Panc1 (cell line): Measurements from ENCODE around the gene RHOH. TPM values are rescaled to one million over a fixed set of nuclear protein-coding genes. Genes with fewer than 3 reads are reported as not detected.

Source experiments
- ATAC-seq: fragments of 200-7000 bp; cut with Tn5 transposase; 2 replicates; pipeline ENCODE4 v1.9.1; 2020; ENCODE audit warnings: mild to moderate bottlenecking, moderate library complexity
- BruUV-seq: library from RNA; stranded (reverse); fragments of 400-500 nt; replicated peaks from 2 replicates; lab custom pipeline; 2021; lab: Mats Ljungman, UMichigan
- CTCF ChIA-PET: fragments of 300-600 bp; sonication (Branson Sonifier 250); formaldehyde crosslinking; loops from one replicate; lab custom pipeline; 2022; ENCODE audit warnings: antibody characterized with exemption; lab: Charles Lee
- POLR2A ChIA-PET: fragments of 300-600 bp; sonication (Branson Sonifier 250); formaldehyde crosslinking; loops from one replicate; lab custom pipeline; 2022; ENCODE audit warnings: antibody characterized with exemption; lab: Charles Lee
- DNase-seq: peaks from one replicate; pipeline ENCODE4 v3.0.0-alpha.2; 2010; ENCODE audit warnings: low read depth, low spot score
- H3K27ac ChIP-seq: 2 replicates; pipeline ENCODE4 v1.5.1; 2011; ENCODE audit warnings: mild to moderate bottlenecking, low read length, inconsistent platforms
- H3K27me3 ChIP-seq: fragments of 200-500 bp; sonication (Bioruptor generic); 2 replicates; pipeline ENCODE4 v1.6.0; 2014; ENCODE audit warnings: low read length, inconsistent platforms; ENCODE audit not compliant: control insufficient read depth, insufficient read depth
- H3K36me3 ChIP-seq: fragments of 200-500 bp; sonication (Bioruptor generic); 2 replicates; pipeline ENCODE4 v1.5.1; 2014; ENCODE audit warnings: inconsistent platforms, mild to moderate bottlenecking, low read length, moderate library complexity; ENCODE audit not compliant: control insufficient read depth, insufficient read depth
- H3K4me1 ChIP-seq: 2 replicates; pipeline ENCODE4 v1.5.1; 2011; ENCODE audit warnings: inconsistent platforms, mild to moderate bottlenecking, low read length, moderate library complexity; ENCODE audit not compliant: control insufficient read depth, insufficient read depth
- H3K4me3 ChIP-seq, 2 experiments: 2 replicates each; pipeline ENCODE4 v1.5.1; 2011 to 2012; ENCODE audit warnings: low read depth in 2 of 2, low read length in 2 of 2, mild to moderate bottlenecking in 2 of 2, inconsistent platforms in 1 of 2, moderate library complexity in 1 of 2
- H3K9me3 ChIP-seq: fragments of 200-500 bp; sonication (Bioruptor generic); 2 replicates; pipeline ENCODE4 v1.5.1; 2014; ENCODE audit warnings: low read depth, mild to moderate bottlenecking, inconsistent platforms, low read length, moderate library complexity; ENCODE audit not compliant: control insufficient read depth, insufficient read depth
- POLR2AphosphoS5 ChIP-seq: IDR thresholded peaks from 2 replicates; pipeline ENCODE4 v1.6.1; 2012; ENCODE audit warnings: mild to moderate bottlenecking, low read depth, low read length, moderate library complexity
- SIN3A ChIP-seq: IDR thresholded peaks from 2 replicates; pipeline ENCODE4 v1.6.1; 2012; ENCODE audit warnings: low read depth, mild to moderate bottlenecking, low read length, moderate library complexity, borderline replicate concordance; ENCODE audit not compliant: insufficient read depth
- TCF7L2 ChIP-seq: IDR thresholded peaks from 2 replicates; pipeline ENCODE4 v1.6.1; 2011; ENCODE audit warnings: mild to moderate bottlenecking, low read depth, low read length, inconsistent platforms
- in situ Hi-C: cut with HindIII; loops from 2 replicates; pipeline ENCODE4 v1.10.0; 2016; ENCODE audit warnings: low sequenced_read_pairs, low pct_unique_long_range_greater_than_20kb
- intact Hi-C: fragments of 100-400 bp; cut with micrococcal nuclease; formaldehyde crosslinking; loops from one replicate; pipeline ENCODE4 v1.10.0; 2022; ENCODE audit not compliant: unreplicated experiment
- total RNA-seq: library from RNA; stranded (reverse); gene quantifications from one replicate; pipeline ENCODE4 v1.2.1, GENCODE V29; 2021; ENCODE audit not compliant: unreplicated experiment
- TF ChIP-seq, protein P1 (sequence below): fragments of 450-650 bp; IDR thresholded peaks from 2 replicates; pipeline ENCODE4 v1.5.1; 2017; ENCODE audit warnings: mild to moderate bottlenecking
- TF ChIP-seq, protein P2 (sequence below), 2 experiments: IDR thresholded peaks; 2 replicates each; pipeline ENCODE4 v1.6.1; 2011 to 2012; ENCODE audit warnings: low read depth in 2 of 2, control low read depth in 1 of 2, low read length in 1 of 2, mild to moderate bottlenecking in 1 of 2, moderate library complexity in 1 of 2; ENCODE audit not compliant: insufficient read depth in 1 of 2

Gene RHOH
- total RNA-seq, 1 experiment from 2014 or later = 1.2 TPM

DNA sequence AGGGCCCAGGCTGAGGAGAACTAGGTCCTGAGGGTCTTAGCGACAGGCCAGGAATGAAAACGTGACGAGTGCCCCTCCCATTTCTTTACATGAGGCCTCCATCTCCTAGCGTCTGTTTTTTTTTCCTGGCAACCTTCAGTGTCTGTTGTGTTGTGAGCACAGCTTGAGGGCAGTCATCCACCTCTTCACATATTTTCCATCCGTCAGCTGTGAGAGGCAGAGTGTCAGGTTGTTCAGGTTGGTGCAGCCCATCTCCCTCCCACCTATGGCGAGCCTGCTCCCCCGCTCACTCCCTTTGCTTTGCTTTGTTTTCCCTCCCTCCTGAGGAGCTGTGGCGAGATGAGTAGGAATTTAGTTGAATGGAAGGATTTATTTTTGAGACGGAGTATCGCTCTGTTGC lies 86.6 kb downstream of the RHOH start:
- in situ Hi-C loops = no loop called here
- Histone ChIP-seq H3K36me3 (no peaks in the 10 kb centered on the region), H3K27ac (no peak overlapping the region), H3K4me1 (no peaks in the 10 kb centered on the region), H3K27me3 (no peaks in the 10 kb centered on the region), H3K4me3 (no peak overlapping the region), H3K9me3 (no peaks in the 10 kb centered on the region)
- intact Hi-C loops = no loop called here
- ATAC-seq = no peak
- ChIA-PET CTCF (no interaction called here), POLR2A (no interaction called here)
- BruUV-seq = no TSS peak
- TF ChIP-seq, protein P1, sequence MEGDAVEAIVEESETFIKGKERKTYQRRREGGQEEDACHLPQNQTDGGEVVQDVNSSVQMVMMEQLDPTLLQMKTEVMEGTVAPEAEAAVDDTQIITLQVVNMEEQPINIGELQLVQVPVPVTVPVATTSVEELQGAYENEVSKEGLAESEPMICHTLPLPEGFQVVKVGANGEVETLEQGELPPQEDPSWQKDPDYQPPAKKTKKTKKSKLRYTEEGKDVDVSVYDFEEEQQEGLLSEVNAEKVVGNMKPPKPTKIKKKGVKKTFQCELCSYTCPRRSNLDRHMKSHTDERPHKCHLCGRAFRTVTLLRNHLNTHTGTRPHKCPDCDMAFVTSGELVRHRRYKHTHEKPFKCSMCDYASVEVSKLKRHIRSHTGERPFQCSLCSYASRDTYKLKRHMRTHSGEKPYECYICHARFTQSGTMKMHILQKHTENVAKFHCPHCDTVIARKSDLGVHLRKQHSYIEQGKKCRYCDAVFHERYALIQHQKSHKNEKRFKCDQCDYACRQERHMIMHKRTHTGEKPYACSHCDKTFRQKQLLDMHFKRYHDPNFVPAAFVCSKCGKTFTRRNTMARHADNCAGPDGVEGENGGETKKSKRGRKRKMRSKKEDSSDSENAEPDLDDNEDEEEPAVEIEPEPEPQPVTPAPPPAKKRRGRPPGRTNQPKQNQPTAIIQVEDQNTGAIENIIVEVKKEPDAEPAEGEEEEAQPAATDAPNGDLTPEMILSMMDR = no peak
- TF ChIP-seq TCF7L2 (no peak), SIN3A (no peak), POLR2AphosphoS5 (no peak)
- TF ChIP-seq, protein P2, sequence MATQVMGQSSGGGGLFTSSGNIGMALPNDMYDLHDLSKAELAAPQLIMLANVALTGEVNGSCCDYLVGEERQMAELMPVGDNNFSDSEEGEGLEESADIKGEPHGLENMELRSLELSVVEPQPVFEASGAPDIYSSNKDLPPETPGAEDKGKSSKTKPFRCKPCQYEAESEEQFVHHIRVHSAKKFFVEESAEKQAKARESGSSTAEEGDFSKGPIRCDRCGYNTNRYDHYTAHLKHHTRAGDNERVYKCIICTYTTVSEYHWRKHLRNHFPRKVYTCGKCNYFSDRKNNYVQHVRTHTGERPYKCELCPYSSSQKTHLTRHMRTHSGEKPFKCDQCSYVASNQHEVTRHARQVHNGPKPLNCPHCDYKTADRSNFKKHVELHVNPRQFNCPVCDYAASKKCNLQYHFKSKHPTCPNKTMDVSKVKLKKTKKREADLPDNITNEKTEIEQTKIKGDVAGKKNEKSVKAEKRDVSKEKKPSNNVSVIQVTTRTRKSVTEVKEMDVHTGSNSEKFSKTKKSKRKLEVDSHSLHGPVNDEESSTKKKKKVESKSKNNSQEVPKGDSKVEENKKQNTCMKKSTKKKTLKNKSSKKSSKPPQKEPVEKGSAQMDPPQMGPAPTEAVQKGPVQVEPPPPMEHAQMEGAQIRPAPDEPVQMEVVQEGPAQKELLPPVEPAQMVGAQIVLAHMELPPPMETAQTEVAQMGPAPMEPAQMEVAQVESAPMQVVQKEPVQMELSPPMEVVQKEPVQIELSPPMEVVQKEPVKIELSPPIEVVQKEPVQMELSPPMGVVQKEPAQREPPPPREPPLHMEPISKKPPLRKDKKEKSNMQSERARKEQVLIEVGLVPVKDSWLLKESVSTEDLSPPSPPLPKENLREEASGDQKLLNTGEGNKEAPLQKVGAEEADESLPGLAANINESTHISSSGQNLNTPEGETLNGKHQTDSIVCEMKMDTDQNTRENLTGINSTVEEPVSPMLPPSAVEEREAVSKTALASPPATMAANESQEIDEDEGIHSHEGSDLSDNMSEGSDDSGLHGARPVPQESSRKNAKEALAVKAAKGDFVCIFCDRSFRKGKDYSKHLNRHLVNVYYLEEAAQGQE (IDR thresholded peaks at IDR 0.05; ENCODE audit: insufficient read depth in 1 of 2, low read depth in 2 of 2, low read length in 1 of 2) = no peak
- no peak for DNase-seq

DNA sequence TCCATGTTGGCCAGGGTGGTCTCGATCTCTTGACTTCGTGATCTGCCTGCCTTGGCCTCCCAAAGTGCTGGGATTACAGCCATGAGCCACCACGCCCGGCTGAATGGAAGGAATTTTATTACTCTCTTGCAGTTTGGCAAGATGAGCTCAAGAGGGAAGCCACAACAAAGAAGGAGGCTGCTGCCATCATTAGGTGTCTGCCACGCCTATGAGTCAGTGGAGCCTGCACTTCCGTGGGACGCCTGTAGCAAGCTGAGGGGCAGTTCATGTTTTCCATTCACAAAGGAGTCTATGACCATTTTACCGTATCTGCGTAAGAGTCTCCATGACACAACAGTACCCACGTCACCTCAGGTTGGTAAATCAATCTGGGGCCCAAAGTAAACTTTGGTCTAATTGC lies 87.1 kb downstream of the RHOH start:
- H3K27me3 ChIP-seq = no peaks in the 10 kb centered on the region
- no peak overlapping the region for H3K27ac ChIP-seq
- DNase-seq = no peak
- ATAC-seq = no peak
- ChIA-PET CTCF (no interaction called here), POLR2A (interaction anchor here (0.6 kb wide), 1 partner anchor 480 kb away, joined by 6 read pairs; no protein-coding TSS in a partner anchor)
- H3K36me3 ChIP-seq = no peaks in the 10 kb centered on the region
- no TSS peak for BruUV-seq
- in situ Hi-C loops (no loop called here), intact Hi-C loops (no loop called here)
- TF ChIP-seq TCF7L2 = no peak
- TF ChIP-seq, protein P2 (IDR thresholded peaks at IDR 0.05; ENCODE audit: insufficient read depth in 1 of 2, low read depth in 2 of 2, low read length in 1 of 2) = no peak
- no peak for TF ChIP-seq SIN3A
- no peak for TF ChIP-seq POLR2AphosphoS5
- TF ChIP-seq, protein P1 = no peak
- no peak overlapping the region for H3K4me3 ChIP-seq
- H3K4me1 ChIP-seq = no peaks in the 10 kb centered on the region
- H3K9me3 ChIP-seq = no peaks in the 10 kb centered on the region
